Astrocyte of the cerebellum (primary cell): ENCODE measurements around the gene PKD1.

ENCODE experiments used
- DNase-seq: peaks from one replicate; pipeline ENCODE4 v3.0.0-alpha.2; 2011; ENCODE audit warnings: low read depth
- H3K4me3 ChIP-seq: 2 replicates; pipeline ENCODE4 v1.5.1; 2011; ENCODE audit warnings: mild to moderate bottlenecking, low read depth, low read length, moderate library complexity
- CTCF ChIP-seq: IDR thresholded peaks from 2 replicates; pipeline ENCODE4 v1.5.1; 2012; ENCODE audit warnings: low read length, low read depth, moderate library complexity, mild to moderate bottlenecking; ENCODE audit errors: missing control alignments
- in situ Hi-C: cut with HindIII; loops from 2 replicates; pipeline ENCODE4 v1.10.0; 2017; ENCODE audit warnings: low sequenced_read_pairs

PKD1 gene

GRCh38 chr16:2040787-2041522, 94.7 kb downstream of the PKD1 start:
- in situ Hi-C loops: no loop called here
- TF ChIP-seq CTCF: no peak
- no peak overlapping the region for H3K4me3 ChIP-seq
- no peak for DNase-seq

GRCh38 chr16:2040041-2040786, 95.5 kb downstream of the PKD1 start:
- TF ChIP-seq CTCF: no peak
- no peak for DNase-seq
- H3K4me3 ChIP-seq: no peak overlapping the region
- in situ Hi-C loops: no loop called here

- in situ Hi-C loops: loop anchor here (5.0 to 10.0 kb wide), 3 partner anchors 38 to 125 kb away; partner anchors contain the start of genes GFER and NOXO1
- no peak for DNase-seq
- no peak for TF ChIP-seq CTCF
- no peak overlapping the region for H3K4me3 ChIP-seq
Measured at GRCh38 chr16:2039274-2040031, 96.2 kb downstream of the PKD1 start.
